ENCODE results near the gene ELOA. TPM values are rescaled to one million over a fixed set of nuclear protein-coding genes. Genes with fewer than 3 reads are reported as not detected.

The ELOA gene
- total and polyA plus RNA-seq, 9 of the 15 experiments (the other 6 are each of a cell fraction or from before 2014, with no cell fraction given), result 31.9 to 98.6 (median 61.3) TPM

DNA sequence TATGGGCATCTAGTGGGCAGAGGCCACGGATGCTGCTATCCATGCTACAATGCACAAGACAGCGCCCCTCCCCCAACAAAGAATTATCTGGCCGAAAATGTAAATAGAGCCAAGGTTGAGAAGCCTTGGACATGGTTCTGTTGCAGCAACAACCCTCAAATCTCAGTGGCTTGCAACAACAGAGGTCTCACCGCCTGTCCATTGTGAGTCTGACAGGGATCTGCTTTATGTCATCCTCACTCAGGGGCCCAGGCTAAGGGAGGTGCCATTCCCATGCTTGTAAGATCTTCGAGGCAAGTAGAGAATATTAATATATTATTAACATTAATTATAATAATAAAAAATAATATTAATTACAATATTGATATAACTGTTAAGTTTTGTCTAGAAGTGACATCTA is 25.5 kb downstream of the ELOA start:
- no peaks in the 10 kb centered on the region; the same call in 1 of the 2 replicates for H4K20me1 ChIP-seq (replicated peaks; ENCODE audit: control insufficient read depth, insufficient read depth, low read length)
- peaks cover 18% of the 10 kb centered on the region for H3K79me2 ChIP-seq (ENCODE audit: control insufficient read depth, insufficient read depth, low read length)
- intact Hi-C loops (cut with micrococcal nuclease) (no loop called here), in situ Hi-C loops (cut with MboI) (no loop called here)
- TF ChIP-seq, protein P1, sequence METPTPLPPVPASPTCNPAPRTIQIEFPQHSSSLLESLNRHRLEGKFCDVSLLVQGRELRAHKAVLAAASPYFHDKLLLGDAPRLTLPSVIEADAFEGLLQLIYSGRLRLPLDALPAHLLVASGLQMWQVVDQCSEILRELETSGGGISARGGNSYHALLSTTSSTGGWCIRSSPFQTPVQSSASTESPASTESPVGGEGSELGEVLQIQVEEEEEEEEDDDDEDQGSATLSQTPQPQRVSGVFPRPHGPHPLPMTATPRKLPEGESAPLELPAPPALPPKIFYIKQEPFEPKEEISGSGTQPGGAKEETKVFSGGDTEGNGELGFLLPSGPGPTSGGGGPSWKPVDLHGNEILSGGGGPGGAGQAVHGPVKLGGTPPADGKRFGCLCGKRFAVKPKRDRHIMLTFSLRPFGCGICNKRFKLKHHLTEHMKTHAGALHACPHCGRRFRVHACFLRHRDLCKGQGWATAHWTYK (CRISPR knock-in tag; IDR thresholded peaks at IDR 0.05), result no peak
- no peak for TF ChIP-seq SAP30 (IDR thresholded peaks at IDR 0.05; ENCODE audit: borderline replicate concordance, insufficient read depth, low read depth, low read length, poor library complexity, severe bottlenecking)
- no peak for TF ChIP-seq HNRNPUL1 (IDR thresholded peaks at IDR 0.05; ENCODE audit: low read length)
- no peak for TF ChIP-seq EHMT2 (IDR thresholded peaks at IDR 0.05)
- TF ChIP-seq, protein P2, sequence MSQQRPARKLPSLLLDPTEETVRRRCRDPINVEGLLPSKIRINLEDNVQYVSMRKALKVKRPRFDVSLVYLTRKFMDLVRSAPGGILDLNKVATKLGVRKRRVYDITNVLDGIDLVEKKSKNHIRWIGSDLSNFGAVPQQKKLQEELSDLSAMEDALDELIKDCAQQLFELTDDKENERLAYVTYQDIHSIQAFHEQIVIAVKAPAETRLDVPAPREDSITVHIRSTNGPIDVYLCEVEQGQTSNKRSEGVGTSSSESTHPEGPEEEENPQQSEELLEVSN (IDR thresholded peaks at IDR 0.05; ENCODE audit: borderline replicate concordance in 1 of 2, extremely low read depth in 1 of 2, insufficient read depth in 1 of 2, insufficient read length in 1 of 2, low read depth in 1 of 2, low read length in 1 of 2, poor library complexity in 1 of 2, severe bottlenecking in 1 of 2), result no peak
- no peak for TF ChIP-seq ZBTB8A (IDR thresholded peaks at IDR 0.05; ENCODE audit: partially characterized antibody)
- no peak for TF ChIP-seq MEF2A (IDR thresholded peaks at IDR 0.05; ENCODE audit: control insufficient read depth, low read depth, low read length)
- TF ChIP-seq ZFPM2 (CRISPR knock-in tag; IDR thresholded peaks at IDR 0.05), result no peak
- TF ChIP-seq, protein P3, sequence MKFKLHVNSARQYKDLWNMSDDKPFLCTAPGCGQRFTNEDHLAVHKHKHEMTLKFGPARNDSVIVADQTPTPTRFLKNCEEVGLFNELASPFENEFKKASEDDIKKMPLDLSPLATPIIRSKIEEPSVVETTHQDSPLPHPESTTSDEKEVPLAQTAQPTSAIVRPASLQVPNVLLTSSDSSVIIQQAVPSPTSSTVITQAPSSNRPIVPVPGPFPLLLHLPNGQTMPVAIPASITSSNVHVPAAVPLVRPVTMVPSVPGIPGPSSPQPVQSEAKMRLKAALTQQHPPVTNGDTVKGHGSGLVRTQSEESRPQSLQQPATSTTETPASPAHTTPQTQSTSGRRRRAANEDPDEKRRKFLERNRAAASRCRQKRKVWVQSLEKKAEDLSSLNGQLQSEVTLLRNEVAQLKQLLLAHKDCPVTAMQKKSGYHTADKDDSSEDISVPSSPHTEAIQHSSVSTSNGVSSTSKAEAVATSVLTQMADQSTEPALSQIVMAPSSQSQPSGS (CRISPR knock-in tag; IDR thresholded peaks at IDR 0.05), result no peak
- no peak overlapping the region for H2AFZ ChIP-seq (ENCODE audit: low read depth, low read length)
- DNase-seq (ENCODE audit: extremely low read depth in 1 of 4, low spot score in 3 of 4) (no peak), FAIRE-seq (no peak), ATAC-seq (no peak)
- peaks cover 51% of the 10 kb centered on the region for H3K36me3 ChIP-seq (ENCODE audit: control insufficient read depth, insufficient read depth, low read length)
- no peak overlapping the region for H3K9ac ChIP-seq (ENCODE audit: insufficient read depth in 1 of 2, low read depth in 2 of 2, low read length in 2 of 2)
- no peaks in the 10 kb centered on the region for H3K27me3 ChIP-seq (ENCODE audit: control insufficient read depth in 2 of 2, insufficient read depth in 2 of 2, low read length in 2 of 2)
- peaks cover 3 to 16% of the 10 kb centered on the region in 2 experiments; a peak in 2 of 5 replicates for H3K4me1 ChIP-seq (replicated peaks in 1 of 2; ENCODE audit: control insufficient read depth in 2 of 2, insufficient read depth in 2 of 2, low read length in 2 of 2)
- H3K9me1 ChIP-seq (ENCODE audit: control insufficient read depth, insufficient read depth, low read length), result no peaks in the 10 kb centered on the region
- H3K27ac ChIP-seq (ENCODE audit: extremely low read depth, low read depth, low read length), result no peak overlapping the region
- no peak overlapping the region for H3K4me2 ChIP-seq (ENCODE audit: insufficient read depth, low read length)
- H3K9me3 ChIP-seq (replicated peaks; ENCODE audit: control insufficient read depth, insufficient read depth, low read depth, low read length), result no peaks in the 10 kb centered on the region
- ChIA-PET CTCF (ENCODE audit: low intra/inter-chr PET ratio) (no interaction called here), POLR2A (interaction anchor here (0.6 to 1.2 kb wide), 2 partner anchors 9 to 12 kb away, joined by 3 to 6 read pairs; partner anchors contain the start of gene PITHD1)
- no TSS peak for BruUV-seq (replicated peaks)
- WGBS (ENCODE audit: insufficient coverage, low coverage, missing lambda C conversion rate), result 84% methylated on average over 5 of the region's 5 CpGs
- no peak overlapping the region for H3K4me3 ChIP-seq

Data from K562 (cell line).